ENCODE data around the gene BBS9. TPM values are rescaled to one million over a fixed set of nuclear protein-coding genes. Genes with fewer than 3 reads are reported as not detected.
"Not testable (repeated sequence)": the region's sequence is repeated elsewhere in the genome, so short reads cannot be mapped to it uniquely, and the experiment has no call there.

Gene BBS9
- total and polyA plus RNA-seq, 12 donors, result 4.1 to 44.0 (median 10.0) TPM

- no peak overlapping the region for H3K4me3 ChIP-seq
- 98% methylated on average over 2 of the region's 2 CpGs for WGBS, 2 donors
Measured at GRCh38 chr7:33517191-33517590, 387.8 kb downstream of the BBS9 start.

GRCh38 chr7:33527008-33527407, 397.6 kb downstream of the BBS9 start:
- 57 to 79% methylated on average over 3 to 9 of the region's 9 CpGs for WGBS, 2 donors
- not testable (repeated sequence) for DNase-seq, H3K36me3 ChIP-seq

More at GRCh38 chr7:33517191-33517590, 387.8 kb downstream of the BBS9 start:
- Histone ChIP-seq H3K27ac (no peak overlapping the region), H3K9me3 (peaks cover 0 to 3% (median 0%) of the 10 kb centered on the region in 11 donors), H3K27me3 (no peaks in the 10 kb centered on the region), H3K36me3 (no peaks in the 10 kb centered on the region), H3K4me1 (no peaks in the 10 kb centered on the region)
- intact Hi-C loops (cut with DNase I), result no loop called here
- ATAC-seq (no peak), DNase-seq (no peak)
- no peak for TF ChIP-seq CTCF (IDR thresholded peaks at IDR 0.05)

GRCh38 chr7:33527613-33528012, 398.2 kb downstream of the BBS9 start:
- H3K4me1 ChIP-seq; H3K27ac ChIP-seq; ATAC-seq; H3K4me3 ChIP-seq; DNase-seq; intact Hi-C loops (cut with DNase I); H3K36me3 ChIP-seq; H3K27me3 ChIP-seq; H3K9me3 ChIP-seq: not testable (repeated sequence)
- WGBS, 2 donors, result 94 to 98% methylated on average over 8 of the region's 10 CpGs

More at GRCh38 chr7:33527008-33527407, 397.6 kb downstream of the BBS9 start:
- H3K9me3 ChIP-seq; ATAC-seq; H3K4me3 ChIP-seq; H3K27me3 ChIP-seq; intact Hi-C loops (cut with DNase I); H3K27ac ChIP-seq; H3K4me1 ChIP-seq: not testable (repeated sequence)

- no peak for DNase-seq
- Histone ChIP-seq H3K36me3 (peaks cover 0 to 5% (median 0%) of the 10 kb centered on the region in 9 donors), H3K27me3 (no peaks in the 10 kb centered on the region), H3K27ac (no peak overlapping the region), H3K4me3 (no peak overlapping the region), H3K9me3 (no peaks in the 10 kb centered on the region), H3K4me1 (no peaks in the 10 kb centered on the region)
- TF ChIP-seq CTCF (IDR thresholded peaks at IDR 0.05), result no peak
- WGBS, 2 donors, result 97 to 99% methylated on average over 2 of the region's 2 CpGs
- intact Hi-C loops (cut with DNase I), result no loop called here
- no peak for ATAC-seq
Measured at GRCh38 chr7:33529070-33529469, 399.7 kb downstream of the BBS9 start.

- ATAC-seq, result no peak
- no peak overlapping the region for H3K27ac ChIP-seq
- H3K9me3 ChIP-seq, result no peaks in the 10 kb centered on the region
- intact Hi-C loops (cut with DNase I), result no loop called here
- DNase-seq, result no peak
- no peak for TF ChIP-seq CTCF (IDR thresholded peaks at IDR 0.05)
- no peaks in the 10 kb centered on the region for H3K4me1 ChIP-seq
- no peaks in the 10 kb centered on the region for H3K27me3 ChIP-seq
- no peak overlapping the region for H3K4me3 ChIP-seq
- peaks cover 0 to 12% (median 0%) of the 10 kb centered on the region in 9 donors for H3K36me3 ChIP-seq
- WGBS, 2 donors, result 87 to 97% methylated on average over 1 of the region's 1 CpG
Measured at GRCh38 chr7:33530664-33531063, 401.3 kb downstream of the BBS9 start.

Data from heart right ventricle (tissue), 16 donors.